GM12873 (cell line): ENCODE measurements around the gene PINLYP.

ENCODE experiments used
- CTCF ChIP-seq: IDR thresholded peaks from 2 replicates; pipeline ENCODE4 v1.5.1; 2012; ENCODE audit warnings: low read depth, mild to moderate bottlenecking, moderate library complexity, low read length, control low read depth; ENCODE audit not compliant: insufficient read depth; ENCODE audit errors: missing control alignments

PINLYP gene

GRCh38 chr19:43575955-43576878, 616 bp downstream of the PINLYP start:
- no peak for TF ChIP-seq CTCF

- no peak for TF ChIP-seq CTCF
These were observed 3.2 kb downstream of the PINLYP start for GRCh38 chr19:43578787-43579186.

- no peak for TF ChIP-seq CTCF
These were observed 5.9 kb downstream of the PINLYP start for GRCh38 chr19:43581467-43581866.

- no peak for TF ChIP-seq CTCF
These were observed 6.9 kb downstream of the PINLYP start for GRCh38 chr19:43582495-43582894.

GRCh38 chr19:43584484-43584883, 8.9 kb downstream of the PINLYP start:
- TF ChIP-seq CTCF: no peak

- no peak for TF ChIP-seq CTCF
These were observed 10.7 kb downstream of the PINLYP start for GRCh38 chr19:43586346-43586745.

- no peak for TF ChIP-seq CTCF
These were observed 13.7 kb downstream of the PINLYP start for GRCh38 chr19:43589277-43589676.
